GM12873 (cell line): ENCODE data around the gene EDN2.

Source experiments
- CTCF ChIP-seq: IDR thresholded peaks from 2 replicates; pipeline ENCODE4 v1.5.1; 2012; ENCODE audit warnings: low read depth, mild to moderate bottlenecking, moderate library complexity, low read length, control low read depth; ENCODE audit not compliant: insufficient read depth; ENCODE audit errors: missing control alignments

EDN2 gene

GRCh38 chr1:41501581-41501980 lies 17.1 kb upstream of the EDN2 start:
- no peak for TF ChIP-seq CTCF

GRCh38 chr1:41500781-41501518 lies 16.5 kb upstream of the EDN2 start:
- no peak for TF ChIP-seq CTCF

GRCh38 chr1:41500378-41500777 lies 15.9 kb upstream of the EDN2 start:
- TF ChIP-seq CTCF = no peak

GRCh38 chr1:41499591-41499990 lies 15.1 kb upstream of the EDN2 start:
- TF ChIP-seq CTCF = no peak

- no peak for TF ChIP-seq CTCF
Observed at GRCh38 chr1:41498804-41499203, 14.3 kb upstream of the EDN2 start.

GRCh38 chr1:41498391-41498790 lies 13.9 kb upstream of the EDN2 start:
- no peak for TF ChIP-seq CTCF

GRCh38 chr1:41497461-41498030 lies 13.1 kb upstream of the EDN2 start:
- TF ChIP-seq CTCF = no peak
